OCI-LY3 (cell line): ENCODE results near the gene TBK1.

Source experiments
- CTCF ChIP-seq: fragments of 200-600, 300-600 bp; sonication (generic); IDR thresholded peaks from 2 replicates; pipeline ENCODE4 v1.5.1; 2014; ENCODE audit warnings: antibody characterized with exemption, low read length, low read depth
- EZH2phosphoT487 ChIP-seq: fragments of 200-600 bp; shearing (Covaris generic); IDR thresholded peaks from 2 replicates; pipeline ENCODE4 v1.6.1; 2018; ENCODE audit warnings: antibody characterized with exemption, mixed run types, low read depth

- TF ChIP-seq CTCF: no peak
- no peak for TF ChIP-seq EZH2phosphoT487
These were observed 38.0 kb upstream of the TBK1 start for GRCh38 chr12:64413884-64414283.
